Cortex of kidney (tissue), 1 donor: Measurements from ENCODE around the gene CALCR.
"Not testable (repeated sequence)": the region's sequence is repeated elsewhere in the genome, so short reads cannot be mapped to it uniquely, and the experiment has no call there.

ENCODE experiments used
- DNase-seq: peaks from one replicate; lab custom pipeline; 2025; lab: John Stamatoyannopoulos, UW

CALCR gene

DNA sequence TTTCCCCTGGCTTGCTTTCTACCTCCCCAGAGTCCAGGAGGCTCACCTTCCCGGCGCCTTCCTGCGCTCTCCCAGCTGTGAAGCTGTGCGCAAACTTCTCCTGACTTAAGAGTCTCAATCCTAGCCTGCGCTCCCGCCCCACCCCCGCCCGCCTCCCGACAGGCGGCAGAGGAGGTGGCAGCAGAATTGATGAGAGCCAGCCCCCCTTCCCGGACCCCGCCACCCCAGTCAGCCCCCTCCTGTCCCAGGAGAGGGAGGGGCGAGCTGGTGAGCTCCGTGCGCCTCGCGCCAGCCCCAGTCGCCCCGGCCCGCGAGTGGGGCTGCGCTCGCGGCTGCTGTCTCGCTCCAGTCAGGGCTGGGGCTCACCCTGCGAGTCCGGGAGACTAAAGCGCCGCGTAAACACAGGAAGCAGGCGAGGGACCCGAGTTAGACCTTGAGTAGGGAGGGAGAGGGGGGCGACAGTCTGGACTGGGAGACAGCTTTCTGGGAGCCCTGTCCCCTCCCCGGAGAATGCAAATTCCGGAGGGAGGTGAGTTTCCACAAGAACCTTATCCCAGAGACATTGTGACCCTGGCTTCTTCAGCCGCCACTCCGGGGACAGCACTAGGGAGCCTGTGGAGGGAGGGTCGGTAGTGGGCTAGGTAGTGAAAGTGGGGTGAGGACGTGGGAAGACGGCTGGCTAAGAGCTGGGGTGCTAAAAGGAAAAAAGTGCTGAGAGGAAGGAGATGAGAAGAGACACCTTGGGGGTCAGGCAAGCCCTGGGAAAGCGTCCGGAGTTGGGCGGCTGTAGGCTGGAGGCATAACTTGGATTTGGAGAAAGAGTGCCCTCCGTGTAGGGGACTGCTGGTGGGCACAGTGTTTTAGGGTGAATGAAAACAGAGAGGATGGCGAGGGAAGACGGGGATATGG lies at the start of gene CALCR:
Gene CALCR (minus strand): TSS at position 79 of the 909 bp plus-strand sequence. CDS start 87,743 bp downstream, outside the sequence.
- DNase-seq = no peak

DNA sequence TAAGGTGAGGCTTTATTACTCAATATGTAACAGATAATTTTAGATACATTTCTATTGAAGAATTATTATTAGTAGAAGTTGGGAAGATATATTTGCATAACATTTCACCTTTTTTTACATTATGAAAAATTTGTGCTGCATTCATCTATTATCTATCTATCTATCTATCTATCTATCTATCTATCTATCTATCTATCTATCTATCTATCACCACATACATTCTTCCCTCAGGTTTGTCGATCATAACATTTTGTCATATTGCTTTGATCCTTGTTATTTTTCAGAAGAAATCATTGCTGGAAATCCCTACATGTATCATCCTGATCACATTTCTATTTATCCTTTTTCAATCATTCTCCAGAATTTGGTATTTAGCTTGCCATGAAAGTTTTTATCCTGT lies 49.3 kb upstream of the CALCR start:
- no peak for DNase-seq

DNA sequence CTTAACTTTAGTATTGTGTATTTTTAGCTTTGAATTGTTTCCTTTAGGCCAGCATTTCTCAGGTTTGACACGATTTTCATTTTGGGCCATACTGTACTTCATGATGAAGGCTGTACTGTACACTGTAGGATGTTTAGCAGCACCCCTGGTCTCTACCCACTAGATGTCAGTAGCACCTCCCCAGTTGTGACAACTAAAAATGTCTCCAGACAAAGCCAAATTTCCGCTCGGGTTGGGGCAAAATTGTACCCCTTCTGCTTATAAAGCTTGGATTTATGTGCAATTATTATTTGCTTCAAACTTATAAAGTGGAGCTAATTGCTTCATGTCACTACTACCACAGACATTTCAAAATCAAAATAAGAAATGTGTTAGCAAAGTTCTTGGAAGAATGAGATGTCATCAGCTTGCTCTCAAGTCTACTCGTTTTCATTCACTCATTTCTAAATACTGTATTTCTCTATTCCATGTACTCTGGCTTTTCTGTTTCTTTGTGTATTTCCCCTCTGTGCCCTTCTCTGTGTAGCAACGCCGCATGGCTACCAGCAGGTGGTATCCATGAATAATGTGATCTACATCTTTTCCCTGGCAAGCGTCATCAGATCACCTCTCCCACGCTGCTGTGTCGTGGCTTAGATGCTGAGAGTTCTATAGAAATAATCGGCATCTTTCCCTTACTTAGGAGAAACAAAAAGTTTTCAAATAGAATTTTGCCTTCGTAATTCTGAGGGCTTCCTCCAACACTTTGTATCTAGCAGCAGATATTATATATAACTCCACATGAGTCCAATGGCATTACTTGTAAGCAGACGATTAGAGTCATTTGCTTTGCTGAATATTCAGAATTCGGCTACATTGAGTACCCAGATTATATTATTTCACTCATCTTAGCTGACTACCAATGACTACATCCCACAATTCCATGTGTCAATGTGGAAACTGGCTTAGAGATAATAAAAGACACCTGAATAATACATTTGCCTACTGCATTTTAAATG lies 47.8 kb upstream of the CALCR start:
- no peak for DNase-seq

DNA sequence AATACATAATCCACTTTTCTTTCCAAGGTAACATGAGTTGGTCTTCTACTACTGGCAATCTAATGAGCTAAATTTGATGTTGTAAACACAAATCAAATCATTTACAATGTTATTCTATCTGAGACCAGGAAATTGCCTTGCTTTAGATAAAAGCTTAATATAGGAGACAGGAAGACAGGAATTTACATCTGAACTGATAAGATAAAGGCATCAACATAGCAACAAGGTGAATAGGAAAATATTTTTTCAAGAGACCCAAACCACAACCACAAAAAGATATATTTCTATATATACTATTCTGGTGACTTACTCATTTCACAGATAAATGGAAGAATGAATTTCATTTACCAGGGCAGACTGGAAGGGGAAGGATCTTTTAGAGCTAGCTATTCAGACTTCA lies 46.3 kb upstream of the CALCR start:
- no peak for DNase-seq

DNA sequence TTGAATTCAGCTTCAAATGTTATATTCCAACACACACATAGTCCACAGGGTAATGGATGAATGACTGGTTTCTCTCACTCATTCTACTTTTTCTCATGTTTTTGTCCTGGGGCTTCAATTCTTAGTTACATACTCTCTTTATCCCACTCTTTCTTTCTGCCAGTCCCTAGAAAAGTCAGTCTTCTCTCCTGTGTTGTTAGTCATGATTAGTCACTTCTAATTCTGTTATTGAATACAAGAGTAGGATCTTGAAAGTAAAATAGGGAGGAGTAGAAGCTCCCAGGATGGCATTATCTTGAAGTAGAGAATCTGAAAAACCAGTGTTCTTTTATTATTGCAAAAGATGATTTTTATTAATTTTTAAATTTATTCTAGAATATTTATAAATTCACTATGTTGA lies 45.5 kb upstream of the CALCR start:
- DNase-seq = no peak

DNA sequence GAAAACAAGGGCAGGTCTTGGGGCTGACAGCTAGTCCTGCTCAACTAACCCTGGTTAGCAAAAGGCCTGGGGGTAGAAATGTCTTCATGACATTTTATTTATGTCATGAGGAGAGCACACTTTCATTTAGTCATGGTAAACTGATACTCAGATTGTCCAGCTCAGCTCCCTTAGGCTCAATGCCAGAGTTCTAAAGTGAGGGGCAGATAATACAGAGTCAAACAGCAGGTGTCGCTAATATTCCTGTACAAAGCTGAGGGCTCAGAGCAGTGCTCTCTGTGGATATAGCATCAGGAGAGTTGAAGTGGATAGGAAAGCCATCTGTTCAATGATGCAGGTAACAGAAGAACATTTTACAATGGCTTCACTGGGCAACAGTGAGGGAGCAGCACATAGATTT lies 26.8 kb upstream of the CALCR start:
- DNase-seq = no peak

DNA sequence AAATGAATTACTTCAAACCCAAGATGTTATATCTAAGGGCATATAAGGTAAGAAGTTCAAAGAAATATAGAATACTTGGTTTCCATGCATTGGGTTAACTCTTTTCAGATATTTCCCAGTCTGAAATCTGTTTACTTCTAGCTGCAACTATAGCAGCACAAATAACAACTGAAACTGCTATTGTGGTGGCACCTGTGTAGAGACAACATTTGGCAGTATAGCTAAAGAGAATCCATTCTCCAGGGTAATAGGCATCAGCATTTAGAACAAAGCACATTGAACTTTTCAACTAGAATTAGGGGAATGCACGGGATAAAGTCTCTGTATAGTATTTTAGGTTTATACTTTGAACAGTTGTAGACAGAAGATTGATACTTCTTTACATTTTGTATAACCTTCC lies 19.7 kb upstream of the CALCR start:
- no peak for DNase-seq

DNA sequence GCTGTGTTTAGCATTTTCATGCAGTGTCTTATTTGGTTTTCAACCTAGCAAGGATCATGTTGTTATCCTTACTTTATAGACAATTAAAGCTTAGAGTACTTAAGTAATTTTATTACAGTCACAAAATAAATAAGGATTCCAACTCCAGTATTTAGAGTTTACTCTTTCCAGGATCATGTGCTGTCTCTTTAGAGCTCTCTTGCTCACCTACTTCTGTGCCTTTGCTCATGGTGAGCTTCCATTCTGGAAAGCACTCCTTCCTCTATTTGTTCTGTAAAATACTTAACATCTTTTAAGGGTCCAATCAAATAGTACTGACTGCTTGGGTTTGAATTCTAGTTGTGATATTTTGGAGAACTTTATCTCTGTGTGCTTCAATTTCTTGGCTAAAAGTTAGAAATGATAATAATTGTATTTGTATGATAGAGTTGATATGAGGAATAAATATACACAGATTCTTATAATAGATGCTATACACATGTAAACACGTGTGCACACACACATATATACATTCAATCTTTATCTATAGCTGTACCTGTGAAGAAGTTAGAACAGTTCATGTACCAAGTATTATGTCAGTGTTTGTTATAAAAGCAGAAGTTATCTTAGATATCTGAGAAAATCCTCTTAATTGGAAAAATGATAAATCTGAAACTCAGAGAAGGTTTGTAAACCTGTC lies 18.2 kb upstream of the CALCR start:
- no peak for DNase-seq

DNA sequence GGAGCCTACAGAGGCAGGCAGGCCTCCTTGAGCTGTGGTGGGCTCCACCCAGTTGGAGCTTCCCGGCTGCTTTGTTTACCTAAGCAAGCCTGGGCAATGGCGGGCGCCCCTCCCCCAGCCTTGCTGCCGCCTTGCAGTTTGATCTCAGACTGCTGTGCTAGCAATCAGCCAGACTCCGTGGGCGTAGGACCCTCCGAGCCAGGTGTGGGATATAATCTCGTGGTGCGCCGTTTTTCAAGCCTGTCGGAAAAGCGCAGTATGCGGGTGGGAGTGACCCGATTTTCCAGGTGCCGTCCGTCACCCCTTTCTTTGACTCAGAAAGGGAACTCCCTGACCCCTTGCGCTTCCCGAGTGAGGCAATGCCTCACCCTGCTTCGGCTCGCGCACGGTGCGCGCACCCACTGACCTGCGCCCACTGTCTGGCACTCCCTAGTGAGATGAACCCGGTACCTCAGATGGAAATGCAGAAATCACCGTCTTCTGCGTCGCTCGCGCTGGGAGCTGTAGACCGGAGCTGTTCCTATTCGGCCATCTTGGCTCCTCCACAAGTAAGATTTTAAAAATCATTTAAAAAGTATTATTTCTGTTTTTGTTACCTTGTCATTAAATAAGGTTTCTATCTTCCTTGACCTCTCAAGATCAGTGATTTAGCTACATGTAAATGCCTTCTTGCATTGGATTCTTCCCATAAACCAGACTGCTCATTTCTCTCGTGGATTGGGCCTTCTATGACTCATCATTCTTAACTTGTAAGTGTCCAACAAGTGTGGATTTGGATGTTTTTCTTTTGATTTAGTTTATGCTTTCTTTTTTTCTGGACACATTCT lies 16.9 kb upstream of the CALCR start:
- DNase-seq = not testable (repeated sequence)

DNA sequence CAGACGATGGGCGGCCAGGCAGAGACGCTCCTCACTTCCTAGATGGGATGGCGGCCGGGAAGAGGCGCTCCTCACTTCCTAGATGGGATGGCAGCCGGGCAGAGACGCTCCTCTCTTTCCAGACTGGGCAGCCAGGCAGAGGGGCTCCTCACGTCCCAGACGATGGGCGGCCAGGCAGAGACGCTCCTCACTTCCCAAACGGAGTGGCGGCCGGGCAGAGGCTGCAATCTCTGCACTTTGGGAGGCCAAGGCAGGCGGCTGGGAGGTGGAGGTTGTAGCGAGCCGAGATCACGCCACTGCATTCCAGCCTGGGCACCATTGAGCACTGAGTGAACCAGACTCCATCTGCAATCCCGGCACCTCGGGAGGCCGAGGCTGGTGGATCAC lies 11.9 kb upstream of the CALCR start:
- DNase-seq = not testable (repeated sequence)

DNA sequence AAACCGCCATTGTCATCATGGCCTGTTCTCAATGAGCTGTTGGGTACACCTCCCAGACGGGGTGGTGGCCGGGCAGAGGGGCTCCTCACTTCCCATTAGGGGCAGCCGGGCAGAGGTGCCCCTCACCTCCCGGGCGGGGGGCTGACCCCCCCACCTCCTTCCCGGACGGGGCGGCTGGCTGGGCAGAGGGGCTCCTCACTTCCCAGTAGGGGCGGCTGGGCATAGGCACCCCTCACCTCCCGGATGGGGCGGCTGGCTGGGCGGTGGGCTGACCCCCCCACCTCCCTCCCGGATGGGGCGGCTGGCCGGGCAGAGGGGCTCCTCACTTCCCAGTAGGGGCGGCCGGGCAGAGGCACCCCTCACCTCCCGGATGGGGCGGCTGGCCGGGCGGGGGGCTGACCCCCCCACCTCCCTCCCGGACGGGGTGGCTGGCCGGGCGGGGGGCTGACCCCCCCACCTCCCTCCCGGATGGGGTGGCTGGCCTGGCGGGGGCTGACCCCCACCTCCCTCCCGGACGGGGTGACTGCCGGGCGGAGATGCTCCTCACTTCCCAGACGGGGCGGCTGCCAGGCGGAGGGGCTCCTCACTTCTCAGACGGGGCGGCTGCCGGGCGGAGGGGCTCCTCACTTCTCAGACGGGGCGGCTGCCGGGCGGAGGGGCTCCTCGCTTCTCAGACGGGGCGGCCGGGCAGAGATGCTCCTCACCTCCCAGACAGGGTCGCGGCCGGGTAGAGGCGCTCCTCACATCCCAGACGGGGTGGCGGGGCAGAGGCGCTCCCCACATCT lies 11.4 kb upstream of the CALCR start:
- not testable (repeated sequence) for DNase-seq

DNA sequence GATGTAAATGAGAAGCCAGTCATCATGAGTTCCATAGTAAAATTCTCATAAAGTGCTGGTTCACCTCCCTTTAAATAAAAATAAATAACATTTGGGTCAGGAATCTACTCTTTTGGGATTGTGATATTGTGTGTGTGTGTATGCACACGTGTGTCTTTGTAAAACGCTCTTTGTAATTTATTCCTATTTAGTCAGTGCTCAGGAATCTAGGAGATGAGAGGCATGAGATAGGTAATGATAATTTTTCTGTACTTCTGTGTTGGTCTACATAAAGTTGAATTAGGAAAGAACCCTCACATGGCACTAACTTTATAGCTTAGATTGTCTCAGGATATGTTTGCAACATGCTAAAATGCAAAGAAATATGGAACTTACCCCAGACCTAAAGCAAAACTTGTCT lies 4.9 kb upstream of the CALCR start:
- no peak for DNase-seq

DNA sequence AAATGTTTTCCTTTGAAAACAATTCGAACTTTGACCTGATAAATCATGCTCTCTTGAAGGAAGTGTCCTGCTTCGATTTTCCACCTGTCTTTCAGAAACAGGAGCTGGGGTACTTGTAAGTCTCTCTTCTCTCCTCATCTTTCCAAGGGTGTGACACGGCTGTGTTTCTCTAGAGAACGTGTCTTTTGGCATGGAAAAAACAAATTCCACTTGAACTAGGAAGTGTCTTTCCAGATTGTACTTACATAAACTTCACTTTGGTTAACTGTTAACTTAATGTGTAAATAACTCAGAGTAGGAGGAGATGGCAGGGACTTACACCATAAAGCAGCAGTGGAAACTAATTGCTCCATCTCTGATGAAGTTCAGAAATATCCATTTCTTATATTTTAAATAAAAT lies 4.2 kb upstream of the CALCR start:
- DNase-seq = no peak

DNA sequence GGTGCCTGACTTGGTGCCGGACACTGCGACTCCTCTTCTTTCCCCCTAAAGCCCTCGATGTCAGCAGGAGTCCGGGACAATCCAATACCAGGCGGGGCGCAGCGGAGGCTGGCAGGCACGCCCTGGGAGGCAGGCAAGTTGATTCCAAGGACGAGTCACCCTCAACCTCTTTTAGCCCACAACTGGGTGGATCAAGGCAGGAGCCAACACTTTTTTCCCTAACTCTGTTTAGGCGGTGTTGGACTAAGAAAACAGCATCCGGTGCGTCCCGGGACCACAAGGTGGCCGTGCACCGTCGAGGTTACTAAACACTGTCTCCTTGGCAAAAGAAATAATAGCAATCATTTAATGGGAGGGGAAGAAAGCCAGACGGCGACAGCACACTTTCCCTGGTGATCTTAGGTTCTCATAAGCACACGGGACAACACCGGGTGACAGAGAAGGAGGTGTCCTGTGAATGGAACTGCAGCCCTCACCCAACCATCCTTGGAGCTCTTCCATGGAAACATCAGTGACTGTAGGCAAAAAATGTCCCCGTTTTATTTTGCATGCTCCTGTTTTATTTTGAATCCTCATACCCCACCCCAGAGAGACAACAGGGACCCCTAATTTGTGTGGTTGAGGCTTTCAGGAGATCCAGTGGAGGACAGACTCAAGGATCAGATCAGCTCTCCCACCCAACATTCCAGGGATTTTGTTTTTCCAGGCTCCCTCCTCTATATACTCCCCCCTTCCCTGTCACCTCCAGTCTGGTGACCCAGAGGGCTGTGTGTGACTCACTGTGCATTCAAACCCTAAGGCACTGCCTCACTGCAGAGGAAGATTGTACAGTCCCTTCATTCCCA lies 1.3 kb upstream of the CALCR start:
- DNase-seq = no peak

DNA sequence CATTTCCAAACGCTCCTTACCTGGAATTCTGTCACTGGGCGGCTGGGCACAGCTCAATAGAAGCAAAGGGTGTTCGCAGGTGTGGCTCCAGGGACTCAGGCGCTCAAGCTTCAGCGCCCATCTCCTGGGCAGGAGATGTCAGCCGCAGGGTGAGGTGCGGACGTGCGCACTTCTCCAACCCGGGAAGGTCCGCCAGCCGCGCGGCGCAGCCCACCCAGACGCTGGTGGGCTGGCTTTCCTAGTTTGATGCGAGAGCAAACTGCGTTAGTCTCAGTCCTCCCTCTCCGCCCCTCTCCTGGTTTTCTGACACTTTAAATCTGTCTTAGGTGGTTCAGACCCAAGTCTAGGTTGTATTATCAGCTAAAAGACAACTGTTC lies 267 bp downstream of the CALCR start:
- DNase-seq = no peak

DNA sequence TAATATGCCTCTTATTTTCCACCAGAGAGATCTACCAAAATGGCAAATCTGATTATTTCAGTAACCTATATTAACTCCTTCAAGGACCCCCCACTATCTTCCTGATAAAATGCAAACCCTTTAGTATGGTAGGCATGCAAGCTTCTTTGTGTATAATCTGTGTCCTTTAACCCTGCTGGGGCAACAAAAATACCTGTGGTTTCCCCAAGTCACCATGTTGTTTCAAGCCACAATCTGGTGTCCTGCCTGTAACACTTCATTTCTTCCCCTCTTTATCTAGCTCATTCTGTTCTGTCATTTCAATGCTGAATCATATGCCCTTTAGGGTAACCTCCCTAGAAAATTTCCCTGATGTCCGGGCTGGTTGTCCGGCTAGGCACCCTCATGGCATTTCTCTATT lies 5.3 kb downstream of the CALCR start:
- no peak for DNase-seq

DNA sequence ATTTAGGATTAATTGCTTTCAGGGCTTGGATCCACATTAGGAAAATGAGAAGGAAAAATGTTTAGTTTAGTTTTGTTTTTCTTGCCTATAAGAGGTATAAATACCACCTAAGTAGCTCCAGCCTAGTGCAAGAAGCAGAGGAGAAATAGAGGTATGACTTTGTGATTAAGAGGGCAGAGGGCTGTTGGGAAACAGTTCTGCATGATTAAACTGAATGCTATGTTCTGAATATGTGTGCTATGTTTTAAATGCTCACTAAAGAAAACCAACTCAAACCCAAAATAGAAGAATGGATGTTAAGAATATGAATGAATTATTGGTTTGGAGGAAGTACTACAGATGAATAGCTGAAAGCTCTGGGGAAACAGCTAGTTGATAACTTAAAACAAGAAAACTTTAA lies 7.6 kb downstream of the CALCR start:
- no peak for DNase-seq

DNA sequence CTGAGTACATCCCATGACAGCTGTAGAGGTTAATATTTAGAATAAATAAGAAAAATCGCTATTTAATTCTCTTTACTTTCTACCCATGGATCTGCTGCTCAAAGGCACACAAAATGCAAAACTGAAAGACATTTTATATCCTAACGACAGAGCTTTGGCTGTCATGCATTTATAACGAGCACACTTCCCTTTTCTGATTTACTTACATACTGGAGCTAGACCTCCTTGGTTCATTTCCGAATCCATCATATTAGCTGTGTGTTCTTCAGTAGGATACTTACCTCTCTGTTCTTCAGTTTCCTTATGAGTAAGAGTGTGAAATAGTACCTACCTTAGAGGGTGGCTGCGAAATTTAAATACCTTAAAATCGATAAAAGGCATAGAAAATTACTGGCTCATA lies 10.9 kb downstream of the CALCR start:
- DNase-seq = no peak

DNA sequence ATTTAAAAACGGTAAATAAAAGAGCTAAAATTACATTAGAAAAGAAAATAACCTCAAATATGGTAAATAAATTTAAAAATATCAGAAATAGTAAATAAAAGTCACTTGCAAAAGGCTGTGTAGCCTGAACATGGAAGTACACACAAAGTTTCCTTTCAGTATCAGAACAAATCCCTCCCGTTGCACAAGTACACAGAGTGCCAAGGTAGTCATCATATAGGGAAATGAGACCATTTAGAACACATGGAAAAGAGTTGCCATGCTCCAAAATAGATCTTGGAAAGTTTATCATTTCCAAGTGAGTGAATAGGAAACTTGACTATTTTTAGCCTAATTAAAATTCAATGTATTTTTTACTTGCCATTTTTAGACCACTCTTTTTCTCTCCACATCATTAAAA lies 11.6 kb downstream of the CALCR start:
- no peak for DNase-seq

DNA sequence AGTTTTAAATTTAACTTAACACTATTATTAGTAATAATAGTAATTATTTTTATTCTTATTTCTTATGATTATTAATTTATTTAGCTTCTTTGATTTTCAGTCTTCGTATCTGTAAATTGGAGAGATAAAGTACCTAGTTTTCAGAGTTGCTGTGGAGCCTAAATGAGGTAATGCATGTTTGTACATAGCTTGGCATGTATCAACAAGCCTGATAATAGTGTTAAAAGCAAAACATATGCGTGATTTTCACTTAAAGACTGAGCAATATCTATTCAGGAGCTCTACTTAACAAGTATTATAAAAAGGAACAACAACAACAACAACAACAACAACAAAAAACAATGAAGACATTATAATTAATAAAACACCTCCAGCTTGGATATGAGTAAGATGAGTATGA lies 12.4 kb downstream of the CALCR start:
- DNase-seq = no peak
